C4-2B (cell line): ENCODE data around the gene CSKMT.

Experiments used
- H3K27ac ChIP-seq: fragments of 450-650 bp; 2 replicates; pipeline ENCODE4 v1.5.1; 2017
- ZFX ChIP-seq: fragments of 450-650 bp; IDR thresholded peaks from 2 replicates; pipeline ENCODE4 v1.6.1; 2017
- TF ChIP-seq, protein P1 (sequence below): fragments of 450-650 bp; conservative IDR thresholded peaks from 2 replicates; pipeline ENCODE4 v1.5.1; 2017; ENCODE audit warnings: mild to moderate bottlenecking

Gene CSKMT

DNA sequence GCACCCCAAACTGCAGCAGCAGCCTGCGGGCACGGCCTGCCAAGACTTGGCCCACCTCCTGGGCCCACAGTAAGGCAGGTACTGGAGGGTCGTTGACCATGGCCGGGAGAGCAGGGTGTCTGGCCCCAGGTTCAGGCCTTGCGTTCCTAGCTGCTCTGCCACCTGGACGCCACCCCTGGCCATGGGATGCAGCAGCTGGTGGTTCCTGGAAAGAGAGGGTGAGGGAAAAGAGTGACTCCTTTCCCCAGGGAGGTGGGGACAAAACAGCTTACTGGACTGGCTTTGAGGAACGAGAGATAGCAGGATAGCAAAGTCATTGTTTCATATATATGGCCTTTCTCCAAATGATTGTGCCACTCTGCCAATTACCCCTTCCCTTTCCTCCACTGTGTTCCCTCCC is 40.3 kb downstream of the CSKMT start:
- TF ChIP-seq, protein P1, sequence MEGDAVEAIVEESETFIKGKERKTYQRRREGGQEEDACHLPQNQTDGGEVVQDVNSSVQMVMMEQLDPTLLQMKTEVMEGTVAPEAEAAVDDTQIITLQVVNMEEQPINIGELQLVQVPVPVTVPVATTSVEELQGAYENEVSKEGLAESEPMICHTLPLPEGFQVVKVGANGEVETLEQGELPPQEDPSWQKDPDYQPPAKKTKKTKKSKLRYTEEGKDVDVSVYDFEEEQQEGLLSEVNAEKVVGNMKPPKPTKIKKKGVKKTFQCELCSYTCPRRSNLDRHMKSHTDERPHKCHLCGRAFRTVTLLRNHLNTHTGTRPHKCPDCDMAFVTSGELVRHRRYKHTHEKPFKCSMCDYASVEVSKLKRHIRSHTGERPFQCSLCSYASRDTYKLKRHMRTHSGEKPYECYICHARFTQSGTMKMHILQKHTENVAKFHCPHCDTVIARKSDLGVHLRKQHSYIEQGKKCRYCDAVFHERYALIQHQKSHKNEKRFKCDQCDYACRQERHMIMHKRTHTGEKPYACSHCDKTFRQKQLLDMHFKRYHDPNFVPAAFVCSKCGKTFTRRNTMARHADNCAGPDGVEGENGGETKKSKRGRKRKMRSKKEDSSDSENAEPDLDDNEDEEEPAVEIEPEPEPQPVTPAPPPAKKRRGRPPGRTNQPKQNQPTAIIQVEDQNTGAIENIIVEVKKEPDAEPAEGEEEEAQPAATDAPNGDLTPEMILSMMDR: no peak
- no peak for TF ChIP-seq ZFX
- peak overlapping the region; percentile 87 for H3K27ac ChIP-seq

DNA sequence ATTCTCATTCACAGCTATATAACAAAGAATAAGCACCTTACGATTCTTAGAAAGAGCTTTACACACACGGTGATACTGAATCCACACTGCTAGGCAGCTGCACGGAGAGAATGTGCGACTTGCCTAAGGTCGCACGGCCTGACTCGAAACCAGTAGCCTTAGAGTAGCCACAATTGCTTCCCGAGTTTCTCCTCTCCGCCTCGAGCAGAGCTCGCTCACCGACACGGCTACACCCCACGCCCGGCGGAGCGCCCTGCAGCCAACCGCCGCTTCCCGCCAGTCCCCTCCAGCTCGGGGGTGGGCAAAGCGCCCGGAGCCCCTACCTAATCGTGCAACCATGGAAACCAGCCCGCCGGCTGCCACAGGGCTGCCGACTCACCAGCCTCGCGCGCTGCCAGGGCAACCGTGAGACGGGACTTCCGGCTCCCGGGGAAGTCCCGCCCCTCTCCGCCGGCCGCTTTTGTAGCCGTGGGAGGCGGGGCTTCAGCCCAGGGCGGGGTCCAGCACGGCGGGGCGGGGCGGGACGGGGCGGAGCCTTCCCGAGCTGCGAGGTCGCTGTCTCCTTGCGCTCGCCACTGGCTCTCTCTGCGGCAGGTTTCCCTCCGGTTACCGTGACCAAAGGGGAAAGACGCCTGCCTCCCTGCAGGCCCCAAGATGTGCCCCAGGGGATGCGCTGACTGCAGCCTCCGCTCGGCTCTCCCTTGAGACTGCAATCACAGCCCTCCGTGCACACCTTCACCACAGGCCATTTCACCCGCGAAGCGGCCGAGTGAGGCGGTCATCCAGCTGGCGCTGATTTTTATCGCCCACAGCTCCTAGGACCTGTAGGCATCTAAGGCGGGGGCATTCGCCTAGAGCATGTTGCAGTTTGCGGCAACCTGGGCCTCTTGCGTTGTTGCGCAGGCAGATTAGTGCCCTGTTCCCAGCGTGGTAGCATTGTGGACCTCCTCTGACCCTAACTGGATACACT is 41.1 kb downstream of the CSKMT start:
- H3K27ac ChIP-seq: peak overlapping the region; percentile 87
- TF ChIP-seq, protein P1: no peak
- TF ChIP-seq ZFX: no peak

DNA sequence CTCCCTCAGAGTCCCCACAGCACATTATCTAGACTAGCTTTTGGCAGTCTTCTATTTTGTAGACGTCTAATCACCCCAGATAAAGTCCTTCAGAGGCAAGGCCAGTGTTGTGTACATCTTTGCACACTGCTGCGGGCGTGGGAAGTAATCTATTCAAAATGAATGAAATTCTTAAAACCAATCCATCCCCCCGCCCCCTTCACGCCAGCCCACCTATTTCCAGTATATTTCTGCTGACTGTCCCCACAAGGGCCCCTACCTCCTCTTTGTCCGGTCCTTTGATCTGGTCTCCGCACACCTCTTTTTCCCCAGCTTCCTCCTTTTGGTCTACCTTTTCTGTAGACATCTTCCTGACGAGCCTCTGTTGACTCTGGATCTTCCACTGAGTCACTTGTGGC is 41.7 kb downstream of the CSKMT start:
- TF ChIP-seq ZFX: no peak
- TF ChIP-seq, protein P1: no peak
- peak overlapping the region; percentile 87 for H3K27ac ChIP-seq

DNA sequence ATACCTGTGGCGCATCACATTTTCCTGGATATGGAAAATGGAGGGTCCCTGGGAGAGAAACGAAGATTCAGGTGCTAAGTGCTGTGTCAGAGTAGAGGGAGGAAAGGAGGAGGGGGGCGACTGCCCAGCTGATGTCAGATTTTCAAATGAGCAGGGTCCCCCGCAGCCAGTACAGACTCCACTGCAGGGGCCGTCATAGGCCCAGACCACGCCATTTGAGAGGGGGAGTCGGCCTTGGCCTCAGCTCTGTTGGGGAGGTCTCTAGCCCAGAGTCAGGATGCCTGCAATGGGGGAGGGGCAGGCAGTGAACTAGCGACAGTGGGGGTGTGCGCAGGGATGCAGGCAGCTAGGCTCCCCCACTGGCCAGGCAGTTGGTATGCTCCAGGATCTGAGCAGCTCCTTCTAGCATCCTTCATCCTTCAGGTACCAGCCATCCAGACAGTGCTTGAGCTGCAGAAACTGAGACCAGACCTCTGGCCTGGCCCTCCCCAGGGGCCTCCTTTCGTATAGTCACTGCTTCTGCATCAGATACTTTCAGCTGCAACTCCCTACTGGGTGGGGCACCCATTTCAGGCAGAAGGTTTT is 42.3 kb downstream of the CSKMT start, which contains the start of the genes BSCL2 and GNG3:
TSS of gene BSCL2 (minus strand) at position 148 of the 585 bp plus-strand sequence. CDS start 229 bp downstream, outside the sequence.
TSS of gene GNG3 (plus strand) at position 400 of the 585 bp plus-strand sequence. CDS start 620 bp downstream, outside the sequence.
- TF ChIP-seq, protein P1: no peak
- no peak for TF ChIP-seq ZFX
- peak within 1 kb of the TSS; percentile 87 for H3K27ac ChIP-seq

DNA sequence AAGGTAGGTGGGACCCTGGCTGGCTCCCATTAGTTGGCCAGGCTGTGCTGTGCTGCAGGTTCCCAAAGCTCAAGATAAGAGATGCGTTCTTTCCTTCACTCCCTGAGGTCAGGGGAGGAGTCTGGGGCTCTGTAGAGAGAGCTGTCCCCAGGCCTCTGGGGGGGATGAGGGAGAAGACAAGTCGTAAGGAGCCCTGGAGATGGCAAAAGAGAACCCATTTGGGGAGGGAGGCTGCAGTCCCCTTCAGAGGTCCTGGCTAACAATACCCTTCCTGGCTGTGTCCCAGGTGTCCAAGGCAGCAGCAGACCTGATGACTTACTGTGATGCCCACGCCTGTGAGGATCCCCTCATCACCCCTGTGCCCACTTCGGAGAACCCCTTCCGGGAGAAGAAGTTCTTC is 43.3 kb downstream of the CSKMT start:
- TF ChIP-seq, protein P1: no peak
- no peak for TF ChIP-seq ZFX
- peak overlapping the region; percentile 75 for H3K27ac ChIP-seq

DNA sequence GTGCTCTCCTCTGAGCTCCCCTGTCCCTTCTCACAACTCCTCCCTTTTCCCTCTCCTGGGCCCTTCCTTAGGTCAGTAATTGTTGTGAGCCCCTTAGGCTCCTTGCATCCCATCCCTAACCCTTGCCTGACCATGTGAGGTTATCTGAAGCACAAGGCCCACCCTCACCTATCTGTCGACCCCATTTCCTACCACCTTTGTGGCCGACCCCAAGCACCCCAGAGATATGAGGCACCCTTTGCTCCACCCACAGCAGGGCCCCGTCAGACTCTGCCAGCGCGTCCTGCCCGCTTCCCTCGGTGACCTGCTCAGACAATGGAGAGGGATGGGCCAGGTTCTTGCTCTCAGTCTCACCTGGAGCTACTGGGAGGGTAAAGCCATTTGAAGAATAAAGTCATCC is 43.7 kb downstream of the CSKMT start:
- no peak for TF ChIP-seq ZFX
- TF ChIP-seq, protein P1: no peak
- peak overlapping the region; percentile 75 for H3K27ac ChIP-seq
